Activated CD8-positive, alpha-beta T cell treated with anti-CD3 and anti-CD28 coated beads, Interleukin-2, amount 10 ng/mL, durations not matched to agents 7 days and 5 days (primary cell): ENCODE results near the gene UVRAG. TPM values are rescaled to one million over a fixed set of nuclear protein-coding genes. Genes with fewer than 3 reads are reported as not detected.

Experiments
- ATAC-seq: fragments of 150-1000 bp; cut with Tn5 transposase; one replicate; pipeline ENCODE4 v1.10.0; 2021; ENCODE audit warnings: moderate library complexity
- CTCF ChIA-PET: fragments of 350-600 bp; sonication (Branson Sonifier 250); formaldehyde crosslinking; loops from one replicate; lab custom pipeline; 2021; ENCODE audit warnings: antibody characterized with exemption; lab: Charles Lee
- POLR2A ChIA-PET: fragments of 350-600 bp; sonication (Branson Sonifier 250); formaldehyde crosslinking; loops from one replicate; lab custom pipeline; 2021; ENCODE audit warnings: antibody characterized with exemption; lab: Charles Lee
- DNase-seq: peaks from one replicate; pipeline ENCODE4 v3.0.0-alpha.2; 2020
- H3K27ac Mint-ChIP-seq: one replicate; pipeline ENCODE4 v1.8.0; 2021; ENCODE audit warnings: mild to moderate bottlenecking, mixed read lengths
- H3K27me3 Mint-ChIP-seq: one replicate; pipeline ENCODE4 v1.8.0; 2021; ENCODE audit warnings: low read depth, mixed read lengths
- H3K36me3 Mint-ChIP-seq: one replicate; pipeline ENCODE4 v1.8.0; 2021; ENCODE audit warnings: low read depth, mixed read lengths
- H3K4me1 Mint-ChIP-seq: one replicate; pipeline ENCODE4 v1.8.0; 2021; ENCODE audit warnings: low read depth, mixed read lengths
- H3K4me3 Mint-ChIP-seq: one replicate; pipeline ENCODE4 v1.8.0; 2021; ENCODE audit warnings: mild to moderate bottlenecking, mixed read lengths
- H3K9me3 Mint-ChIP-seq: one replicate; pipeline ENCODE4 v1.8.0; 2022; ENCODE audit warnings: mixed read lengths; ENCODE audit not compliant: insufficient read depth
- total RNA-seq, 2 experiments: library from RNA; stranded (reverse); gene quantifications; one replicate each; pipeline ENCODE4 v1.2.3, GENCODE V29; 2021

UVRAG gene
- total RNA-seq, 2 experiments from 2014 or later: 19.8 to 21.1 TPM

DNA sequence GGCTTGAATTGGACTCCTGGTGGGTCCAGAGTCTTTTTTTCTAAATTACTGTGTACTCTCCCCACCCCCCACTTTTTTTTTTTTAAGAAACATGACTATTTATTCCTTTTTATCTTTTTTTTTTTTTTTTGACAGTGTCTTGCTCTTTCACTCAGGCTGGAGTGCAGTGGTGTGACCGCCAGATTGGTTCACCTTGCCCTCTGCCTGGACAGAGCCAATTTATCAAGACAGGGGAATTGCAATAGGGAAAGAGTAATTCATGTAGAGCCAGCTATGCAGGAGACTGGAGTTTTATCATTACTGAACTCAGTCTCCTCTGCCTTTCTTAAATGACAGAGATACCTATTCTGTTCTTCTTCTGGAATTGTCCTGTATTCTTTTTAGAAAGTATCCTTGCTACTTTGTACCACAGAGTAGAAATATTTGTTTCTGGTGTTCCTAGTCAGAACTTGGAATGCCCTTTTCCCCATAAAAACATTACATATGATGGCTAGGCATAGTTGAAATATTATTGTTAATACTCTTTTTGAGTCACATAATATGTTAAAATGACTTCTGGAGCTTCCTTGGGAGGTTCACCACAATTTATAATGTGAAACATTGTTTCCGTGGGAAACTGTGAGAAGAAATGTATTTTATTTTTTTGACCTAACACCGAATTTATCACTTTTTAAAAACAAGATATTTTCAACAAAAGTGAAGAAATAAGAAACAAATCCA, 95.6 kb downstream of the UVRAG start:
- H3K4me3 Mint-ChIP-seq: no peak overlapping the region
- ChIA-PET POLR2A (no interaction called here), CTCF (no interaction called here)
- no peaks in the 10 kb centered on the region for H3K9me3 Mint-ChIP-seq
- ATAC-seq (no peak), DNase-seq (no peak)
- peaks cover 20% of the 10 kb centered on the region for H3K4me1 Mint-ChIP-seq
- no peaks in the 10 kb centered on the region for H3K27me3 Mint-ChIP-seq
- H3K27ac Mint-ChIP-seq: no peak overlapping the region
- peaks cover 28% of the 10 kb centered on the region for H3K36me3 Mint-ChIP-seq

DNA sequence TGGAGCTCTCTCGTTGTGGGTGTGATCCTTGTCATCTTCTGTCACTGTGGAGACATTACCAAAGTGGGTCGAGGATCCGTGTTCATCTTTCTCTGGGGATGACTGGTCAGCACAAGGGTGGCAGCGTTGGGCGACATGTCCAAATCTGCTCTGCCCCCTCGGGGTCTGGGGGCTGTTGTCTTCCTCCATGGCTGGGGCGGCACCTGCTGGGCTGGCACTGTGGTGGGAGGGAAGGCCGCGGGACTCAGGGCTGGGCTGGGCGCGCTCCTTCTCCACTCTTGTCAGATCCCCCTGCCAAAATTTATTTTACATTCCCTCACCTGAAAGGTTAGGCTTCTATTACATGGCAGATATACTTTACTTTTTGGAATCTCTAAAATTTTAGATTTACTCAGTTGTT, 96.4 kb downstream of the UVRAG start:
- ATAC-seq: no peak
- no peak overlapping the region for H3K27ac Mint-ChIP-seq

DNA sequence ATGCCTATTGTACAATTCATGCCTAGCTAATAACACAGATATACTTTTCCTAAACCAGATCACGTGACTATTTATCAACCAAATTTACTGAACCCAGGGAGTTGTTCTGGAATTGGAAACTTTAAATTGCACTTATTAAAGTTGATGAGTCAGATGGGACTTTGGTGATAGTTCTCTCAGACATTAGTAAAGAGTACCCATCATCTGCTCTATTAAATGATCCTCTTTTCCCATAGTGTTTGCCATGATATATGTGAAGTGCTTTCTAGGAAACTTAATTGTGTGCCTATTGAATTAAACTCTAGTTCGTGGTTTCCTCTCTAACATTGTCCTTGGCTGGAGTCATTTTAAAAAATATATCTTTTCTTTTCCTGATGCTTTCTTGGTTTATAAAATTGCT, 99.0 kb downstream of the UVRAG start:
- Mint-ChIP-seq H3K27ac (no peak overlapping the region), H3K4me3 (no peak overlapping the region), H3K4me1 (peaks cover 4% of the 10 kb centered on the region), H3K27me3 (no peaks in the 10 kb centered on the region), H3K36me3 (peaks cover 20% of the 10 kb centered on the region), H3K9me3 (no peaks in the 10 kb centered on the region)
- DNase-seq (no peak), ATAC-seq (no peak)
- ChIA-PET POLR2A (no interaction called here), CTCF (no interaction called here)

More for the DNA sequence above, 96.4 kb downstream of the UVRAG start:
- Mint-ChIP-seq H3K4me3 (no peak overlapping the region), H3K27me3 (no peaks in the 10 kb centered on the region), H3K36me3 (peaks cover 28% of the 10 kb centered on the region), H3K4me1 (peaks cover 20% of the 10 kb centered on the region), H3K9me3 (no peaks in the 10 kb centered on the region)
- CTCF ChIA-PET: no interaction called here
- DNase-seq: no peak
- POLR2A ChIA-PET: no interaction called here

DNA sequence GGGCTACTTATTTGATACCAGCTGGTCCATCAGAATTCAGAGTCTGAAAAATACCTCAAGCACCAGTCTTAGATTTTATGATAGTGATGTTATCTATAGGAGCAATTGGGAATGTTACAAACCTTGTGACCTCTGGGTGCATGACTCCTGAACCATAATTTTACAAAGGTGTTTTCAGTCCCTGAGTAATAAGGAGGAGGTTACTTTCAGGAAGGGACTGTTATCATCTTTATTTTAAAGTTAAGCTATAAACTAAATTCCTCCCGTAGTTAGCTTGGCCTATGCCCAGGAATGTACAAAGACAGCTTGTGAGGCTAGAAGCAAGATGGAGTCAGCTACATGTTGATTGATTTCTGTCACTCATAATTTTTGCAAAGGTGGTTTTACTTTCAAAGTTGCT, 101.9 kb downstream of the UVRAG start:
- Mint-ChIP-seq H3K4me1 (peaks cover 3% of the 10 kb centered on the region), H3K4me3 (no peak overlapping the region), H3K9me3 (no peaks in the 10 kb centered on the region), H3K27ac (no peak overlapping the region), H3K27me3 (no peaks in the 10 kb centered on the region), H3K36me3 (peaks cover 17% of the 10 kb centered on the region)
- ATAC-seq: no peak
- no peak for DNase-seq
- ChIA-PET CTCF (interaction anchor here (0.9 to 1.4 kb wide), 4 partner anchors 10 to 211 kb away, joined by 3 to 4 read pairs (median 3); no protein-coding TSS in a partner anchor), POLR2A (no interaction called here)

DNA sequence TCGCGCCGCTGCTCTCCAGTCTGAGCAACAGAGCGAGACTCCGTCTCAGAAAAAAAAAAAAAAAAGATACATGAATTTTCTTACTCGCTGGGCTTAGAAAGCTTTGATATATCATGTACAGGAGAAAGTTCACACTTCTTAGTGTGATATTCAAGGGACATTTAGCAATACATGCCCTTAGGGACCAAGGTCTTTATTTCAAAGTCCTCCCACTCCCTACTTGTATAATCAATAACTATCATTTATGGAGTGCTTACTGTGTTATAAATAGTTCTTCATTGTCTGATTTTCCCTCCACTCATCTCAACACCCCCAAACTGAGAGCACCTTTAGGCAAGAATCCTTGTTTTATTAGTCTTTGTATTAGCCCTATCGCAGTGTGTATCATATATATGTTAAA, 103.3 kb downstream of the UVRAG start:
- ATAC-seq: no peak
- no peak for DNase-seq
- H3K27me3 Mint-ChIP-seq: no peaks in the 10 kb centered on the region
- H3K27ac Mint-ChIP-seq: no peak overlapping the region
- H3K9me3 Mint-ChIP-seq: no peaks in the 10 kb centered on the region
- peaks cover 3% of the 10 kb centered on the region for H3K4me1 Mint-ChIP-seq
- peaks cover 6% of the 10 kb centered on the region for H3K36me3 Mint-ChIP-seq
- H3K4me3 Mint-ChIP-seq: no peak overlapping the region
- CTCF ChIA-PET: interaction anchor here (1.0 to 1.7 kb wide), 3 partner anchors 8 to 289 kb away, joined by 3 to 4 read pairs (median 3); no protein-coding TSS in a partner anchor
- POLR2A ChIA-PET: no interaction called here

DNA sequence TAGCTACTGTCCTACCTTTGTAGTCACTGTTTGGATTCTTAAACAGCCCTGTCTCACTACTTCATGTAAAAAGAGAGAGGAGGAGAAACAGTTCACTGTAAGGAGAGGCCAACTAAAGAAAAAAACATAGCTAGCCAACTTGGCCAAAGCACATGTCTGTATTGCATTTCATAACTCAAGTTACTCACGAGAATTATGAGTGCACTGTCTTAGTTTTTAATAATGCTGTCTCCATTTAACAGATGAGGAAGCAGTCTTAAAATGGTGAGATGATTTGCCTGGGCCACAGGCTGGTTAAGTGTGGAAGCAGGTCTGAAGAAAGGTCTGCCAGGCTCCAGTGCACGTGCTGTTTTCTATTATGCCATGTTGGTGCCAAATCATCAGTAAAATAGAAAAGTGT, 104.5 kb downstream of the UVRAG start:
- H3K9me3 Mint-ChIP-seq: no peaks in the 10 kb centered on the region
- H3K4me1 Mint-ChIP-seq: peaks cover 3% of the 10 kb centered on the region
- no peak overlapping the region for H3K4me3 Mint-ChIP-seq
- H3K27ac Mint-ChIP-seq: no peak overlapping the region
- H3K36me3 Mint-ChIP-seq: no peaks in the 10 kb centered on the region
- no peak for ATAC-seq
- no peaks in the 10 kb centered on the region for H3K27me3 Mint-ChIP-seq
- no peak for DNase-seq
- ChIA-PET POLR2A (no interaction called here), CTCF (interaction anchor here (0.8 to 1.2 kb wide), 2 partner anchors 28 to 233 kb away, joined by 3 read pairs; no protein-coding TSS in a partner anchor)

DNA sequence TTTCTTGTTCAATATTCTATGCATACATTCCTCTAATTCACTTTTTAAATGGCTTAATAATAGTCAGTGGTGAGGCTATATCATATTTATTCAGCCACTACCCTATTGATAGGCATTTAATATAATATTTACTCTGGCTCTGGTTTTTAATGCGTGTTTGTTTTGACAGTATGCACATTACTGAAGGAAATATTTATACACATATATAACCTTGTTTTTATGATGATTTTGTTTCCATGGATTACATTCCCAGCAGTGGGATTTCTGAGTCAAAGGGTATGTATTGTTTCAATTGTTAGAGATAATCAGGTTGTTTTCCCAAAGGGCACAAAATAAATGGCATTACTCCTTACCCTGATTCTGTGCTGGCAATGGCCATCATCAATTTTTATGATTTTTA, 105.8 kb downstream of the UVRAG start:
- DNase-seq (no peak), ATAC-seq (no peak)
- POLR2A ChIA-PET: no interaction called here
- CTCF ChIA-PET: no interaction called here
- Mint-ChIP-seq H3K4me1 (peaks cover 3% of the 10 kb centered on the region), H3K27ac (no peak overlapping the region), H3K36me3 (no peaks in the 10 kb centered on the region), H3K4me3 (no peak overlapping the region), H3K9me3 (no peaks in the 10 kb centered on the region), H3K27me3 (no peaks in the 10 kb centered on the region)

DNA sequence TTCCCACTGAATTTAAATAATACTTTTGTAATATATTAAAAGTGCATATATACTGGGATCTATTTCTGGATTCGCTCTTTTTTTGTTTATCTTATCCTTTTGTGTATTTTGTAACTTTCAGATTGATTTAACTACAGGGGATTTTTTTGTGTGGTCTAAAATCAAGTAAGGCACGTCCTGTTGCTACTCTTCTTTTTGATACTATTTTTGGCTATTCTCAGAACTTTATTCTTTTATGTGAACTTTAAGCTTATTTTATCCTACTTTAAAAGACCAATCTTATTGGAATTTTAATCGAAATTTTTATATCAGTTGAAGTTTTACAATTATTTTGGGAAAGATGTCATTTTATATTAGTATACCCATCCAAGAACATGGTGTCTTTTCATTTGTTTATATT, 106.8 kb downstream of the UVRAG start:
- H3K4me3 Mint-ChIP-seq: no peak overlapping the region
- no peaks in the 10 kb centered on the region for H3K36me3 Mint-ChIP-seq
- CTCF ChIA-PET: no interaction called here
- ATAC-seq (no peak), DNase-seq (no peak)
- no peak overlapping the region for H3K27ac Mint-ChIP-seq
- H3K9me3 Mint-ChIP-seq: no peaks in the 10 kb centered on the region
- H3K27me3 Mint-ChIP-seq: no peaks in the 10 kb centered on the region
- POLR2A ChIA-PET: no interaction called here
- H3K4me1 Mint-ChIP-seq: peaks cover 3% of the 10 kb centered on the region

DNA sequence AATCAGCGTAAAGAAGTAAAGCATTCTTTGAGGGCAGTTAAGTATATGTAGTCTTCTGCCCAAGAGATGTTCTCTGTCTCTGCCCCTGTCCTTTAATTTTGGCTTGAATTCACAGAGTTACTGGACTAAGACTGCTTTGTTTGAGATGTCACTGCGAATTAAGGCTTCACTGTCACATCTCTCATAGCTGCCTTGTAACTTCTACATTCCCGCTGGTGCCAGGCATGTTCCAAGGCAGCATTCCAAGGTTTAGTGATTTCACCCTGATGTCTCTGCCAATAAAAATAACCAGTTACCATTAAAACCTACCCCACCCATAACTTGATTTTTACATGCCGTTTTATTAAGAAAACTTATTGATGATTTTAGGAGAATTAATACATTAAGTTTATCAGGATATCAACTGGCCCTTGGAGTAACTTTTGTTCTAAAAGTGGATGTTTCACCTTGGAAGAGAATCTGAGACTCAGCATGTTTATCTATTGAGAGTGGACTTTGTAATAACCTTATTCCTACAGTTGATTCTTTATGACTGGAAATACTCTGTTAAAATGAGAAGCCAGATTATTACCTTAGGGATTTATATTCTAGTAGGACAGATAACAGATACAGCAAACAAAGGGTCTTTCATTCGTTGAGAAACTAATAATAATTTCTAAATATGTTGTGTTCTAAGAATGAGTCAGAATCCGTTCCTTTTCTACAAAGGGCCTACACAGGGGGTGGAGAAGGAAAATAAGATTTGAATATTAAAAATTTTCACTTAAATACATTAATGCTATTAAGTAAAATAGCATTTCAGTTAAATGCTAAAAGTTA, 110.2 kb downstream of the UVRAG start:
- H3K27me3 Mint-ChIP-seq: no peaks in the 10 kb centered on the region
- CTCF ChIA-PET: interaction anchor here (1.0 kb wide), 1 partner anchor 227 kb away, joined by 3 read pairs; no protein-coding TSS in a partner anchor

DNA sequence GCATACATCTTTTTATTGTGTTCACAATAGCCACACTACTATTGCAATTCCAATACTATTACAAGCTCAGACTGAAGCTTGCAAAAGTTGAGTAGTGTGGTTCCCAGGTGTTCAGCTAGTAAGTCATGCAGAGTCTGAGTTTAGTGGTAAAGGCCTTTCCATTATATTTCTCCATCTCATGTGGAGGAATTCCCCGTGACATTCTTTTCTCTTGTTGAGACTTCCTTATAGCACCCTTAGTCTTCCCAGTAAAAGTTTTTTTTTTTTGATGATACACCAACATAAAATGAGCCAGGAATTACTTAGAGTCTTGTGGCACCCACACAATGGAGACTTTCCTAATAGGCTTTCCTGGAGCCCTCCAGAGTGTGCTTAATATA, 110.8 kb downstream of the UVRAG start:
- Mint-ChIP-seq H3K27ac (no peak overlapping the region), H3K27me3 (no peaks in the 10 kb centered on the region), H3K36me3 (no peaks in the 10 kb centered on the region), H3K9me3 (no peaks in the 10 kb centered on the region), H3K4me3 (no peak overlapping the region), H3K4me1 (peaks cover 3% of the 10 kb centered on the region)
- ChIA-PET CTCF (no interaction called here), POLR2A (no interaction called here)
- ATAC-seq (no peak), DNase-seq (no peak)

More for the DNA sequence above, 110.2 kb downstream of the UVRAG start:
- DNase-seq (no peak), ATAC-seq (no peak)
- Mint-ChIP-seq H3K36me3 (no peaks in the 10 kb centered on the region), H3K4me3 (no peak overlapping the region), H3K27ac (no peak overlapping the region), H3K4me1 (peaks cover 3% of the 10 kb centered on the region), H3K9me3 (no peaks in the 10 kb centered on the region)
- POLR2A ChIA-PET: no interaction called here

DNA sequence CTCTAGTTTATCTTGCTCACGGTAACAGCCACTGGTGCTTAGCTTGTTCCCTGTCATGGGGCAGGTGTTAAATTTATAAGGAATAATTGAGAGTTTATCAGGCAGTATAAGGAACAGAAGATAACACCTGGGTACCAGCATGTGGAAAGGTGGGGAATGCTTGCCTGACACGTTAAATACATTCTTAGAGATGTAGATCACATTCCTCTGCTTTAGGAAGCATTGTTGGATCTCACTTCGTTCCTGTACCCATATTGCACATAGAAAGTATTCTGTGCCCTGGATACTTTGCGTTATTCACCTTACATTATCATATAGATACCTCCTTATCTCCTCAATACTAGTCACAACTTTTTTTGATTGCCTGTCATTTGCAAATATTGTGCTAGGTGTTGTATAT, 114.7 kb downstream of the UVRAG start:
- Mint-ChIP-seq H3K4me3 (no peak overlapping the region), H3K27me3 (no peaks in the 10 kb centered on the region)
- CTCF ChIA-PET: no interaction called here

DNA sequence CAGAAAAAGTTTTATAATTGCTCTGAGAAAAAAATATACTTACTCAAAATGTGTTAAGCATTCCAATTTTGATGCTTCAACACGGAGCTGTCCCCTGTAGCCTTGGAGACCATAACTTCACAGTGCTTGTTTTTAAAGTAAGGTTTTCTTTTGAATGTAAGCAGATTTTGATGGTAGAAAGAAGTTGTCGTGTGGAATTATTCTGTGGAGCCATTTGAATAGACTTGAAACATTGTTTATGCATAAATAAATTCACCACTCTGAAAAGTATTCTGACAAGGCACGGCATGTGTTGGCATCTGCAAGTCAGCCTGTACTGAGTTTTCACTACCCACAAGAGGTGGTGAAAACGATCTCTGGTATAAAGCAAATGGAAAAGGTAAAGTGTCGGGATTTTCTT, 115.5 kb downstream of the UVRAG start:
- ATAC-seq (no peak), DNase-seq (no peak)
- Mint-ChIP-seq H3K27ac (no peak overlapping the region), H3K4me3 (no peak overlapping the region), H3K9me3 (no peaks in the 10 kb centered on the region), H3K27me3 (no peaks in the 10 kb centered on the region), H3K36me3 (no peaks in the 10 kb centered on the region), H3K4me1 (no peaks in the 10 kb centered on the region)
- CTCF ChIA-PET: no interaction called here
- POLR2A ChIA-PET: no interaction called here

More for the DNA sequence above, 114.7 kb downstream of the UVRAG start:
- no peaks in the 10 kb centered on the region for H3K36me3 Mint-ChIP-seq
- no peak for ATAC-seq
- no peak overlapping the region for H3K27ac Mint-ChIP-seq
- POLR2A ChIA-PET: no interaction called here
- no peaks in the 10 kb centered on the region for H3K4me1 Mint-ChIP-seq
- H3K9me3 Mint-ChIP-seq: no peaks in the 10 kb centered on the region
- DNase-seq: no peak
